ENCODE results near the gene ABCC3.

GRCh38 chr17:50633683-50634082 is 998 bp upstream of the ABCC3 start:
- TF ChIP-seq CTCF (IDR thresholded peaks at IDR 0.05) = no peak
- TF ChIP-seq POLR2AphosphoS5 (IDR thresholded peaks at IDR 0.05) = no peak
- TF ChIP-seq EP300 (IDR thresholded peaks at IDR 0.05) = no peak
- TF ChIP-seq POLR2A (IDR thresholded peaks at IDR 0.05) = no peak
